GM23248 (cell line): ENCODE results near the gene KIAA1958. TPM values are rescaled to one million over a fixed set of nuclear protein-coding genes. Genes with fewer than 3 reads are reported as not detected.
A peak's percentile ranks its signal among the peaks of the same experiment; 100 is the strongest.

Experiments
- DNase-seq: peaks from one replicate; pipeline ENCODE4 v3.0.0-alpha.2; 2015
- H2AFZ ChIP-seq: fragments of 200-600 bp; sonication (generic); 2 replicates; pipeline ENCODE4 v1.6.1; 2016; ENCODE audit warnings: antibody characterized with exemption
- H3F3A ChIP-seq: fragments of 200-600 bp; sonication (generic); 2 replicates; pipeline ENCODE4 v1.6.1; 2016; ENCODE audit warnings: mild to moderate bottlenecking, antibody characterized with exemption, mixed run types; ENCODE audit not compliant: insufficient read depth
- H3K27ac ChIP-seq: fragments of 200-600 bp; sonication (generic); 2 replicates; pipeline ENCODE4 v1.5.1; 2016; ENCODE audit warnings: mild to moderate bottlenecking
- H3K27me3 ChIP-seq: fragments of 200-600 bp; sonication (generic); replicated peaks from 2 replicates; pipeline ENCODE4 v1.6.1; 2016; ENCODE audit warnings: mild to moderate bottlenecking; ENCODE audit not compliant: insufficient read depth
- H3K36me3 ChIP-seq: fragments of 200-600 bp; sonication (generic); 2 replicates; pipeline ENCODE4 v1.6.1; 2016; ENCODE audit warnings: low read depth, mild to moderate bottlenecking
- H3K4me1 ChIP-seq: fragments of 200-600 bp; sonication (generic); 2 replicates; pipeline ENCODE4 v1.6.1; 2016; ENCODE audit warnings: mild to moderate bottlenecking; ENCODE audit not compliant: insufficient read depth
- H3K4me2 ChIP-seq: fragments of 200-600 bp; sonication (generic); one replicate; pipeline ENCODE4 v1.6.1; 2016; ENCODE audit warnings: mild to moderate bottlenecking; ENCODE audit not compliant: unreplicated experiment
- H3K4me3 ChIP-seq: fragments of 200-600 bp; sonication (generic); 2 replicates; pipeline ENCODE4 v1.5.1; 2016; ENCODE audit warnings: mild to moderate bottlenecking
- H3K79me2 ChIP-seq: fragments of 200-600 bp; sonication (generic); 2 replicates; pipeline ENCODE4 v1.6.1; 2016; ENCODE audit warnings: mild to moderate bottlenecking; ENCODE audit not compliant: insufficient read depth
- H3K9ac ChIP-seq: fragments of 200-600 bp; sonication (generic); 2 replicates; pipeline ENCODE4 v1.6.1; 2016; ENCODE audit warnings: mild to moderate bottlenecking
- H3K9me2 ChIP-seq: fragments of 200-600 bp; sonication (generic); 2 replicates; pipeline ENCODE4 v1.6.1; 2016; ENCODE audit warnings: mixed run types, mild to moderate bottlenecking, moderate library complexity; ENCODE audit not compliant: insufficient read depth
- H3K9me3 ChIP-seq: fragments of 200-600 bp; sonication (generic); one replicate; pipeline ENCODE4 v1.6.1; 2017; ENCODE audit warnings: low read depth
- H4K20me1 ChIP-seq: fragments of 200-600 bp; sonication (generic); 2 replicates; pipeline ENCODE4 v1.6.0; 2016; ENCODE audit not compliant: insufficient read depth
- EZH2 ChIP-seq: fragments of 200-600 bp; sonication (generic); IDR thresholded peaks from 2 replicates; pipeline ENCODE4 v1.6.1; 2018; ENCODE audit warnings: antibody characterized with exemption, mild to moderate bottlenecking; ENCODE audit not compliant: insufficient read depth, poor library complexity, severe bottlenecking
- EZH2phosphoT487 ChIP-seq: fragments of 200-600 bp; sonication (generic); IDR thresholded peaks from 2 replicates; pipeline ENCODE4 v1.6.1; 2018; ENCODE audit warnings: antibody characterized with exemption, moderate library complexity, mild to moderate bottlenecking, low read depth; ENCODE audit not compliant: insufficient read depth
- WGBS, 2 experiments: methylation state at CpG; one replicate each; pipeline ENCODE4 v1.1.6; 2015 to 2017; ENCODE audit warnings: low lambda C conversion rate in 2 of 2, low coverage in 1 of 2; ENCODE audit errors: missing lambda C conversion rate in 2 of 2; 5-methylcytosine and 5-hydroxymethylcytosine counted together
- in situ Hi-C: fragments of 300-500 bp; cut with MboI; formaldehyde crosslinking; loops from 2 replicates; pipeline ENCODE4 v1.15.0; 2020
- polyA plus RNA-seq: library from polyadenylated mRNA; unstranded; fragments of >200 nt; fragmentation: Nextera tagmentation; extraction: Ambion mirVana; gene quantifications from 2 replicates; pipeline ENCODE4 v1.2.1, GENCODE V29; 2016
- total RNA-seq: library from RNA; depleted of rRNA; stranded (reverse); fragments of >200 nt; shearing (Covaris generic); gene quantifications from 2 replicates; pipeline ENCODE4 v1.2.3, GENCODE V29; 2014

KIAA1958 gene
- total and polyA plus RNA-seq, 2 experiments from 2014 or later, result 7.7 to 7.8 TPM

DNA sequence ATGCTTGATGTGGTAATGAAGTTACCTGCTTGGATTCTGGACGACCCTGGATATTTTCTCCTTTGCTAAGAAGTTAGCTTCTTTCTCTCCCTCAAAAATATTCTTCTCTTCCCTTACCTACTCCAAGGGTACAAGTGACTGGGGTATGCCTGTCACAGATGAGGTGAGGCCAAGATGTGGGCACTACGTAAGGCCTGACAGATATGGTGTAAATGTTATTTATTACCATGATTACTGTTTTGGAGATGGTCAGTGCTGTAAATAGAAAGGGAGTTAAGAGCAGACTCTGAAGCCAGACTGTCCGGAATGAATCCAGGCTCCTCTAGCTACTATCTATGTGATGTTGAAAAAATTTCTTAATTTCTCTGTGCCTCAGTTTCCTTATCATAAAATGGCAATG, 1.1 kb upstream of the KIAA1958 start:
- peak overlapping the region; percentile 92; the same call in 1 of the 2 replicates for H2AFZ ChIP-seq
- H3K9me3 ChIP-seq, result no peaks in the 10 kb centered on the region
- DNase-seq, result no peak
- H3K27ac ChIP-seq, result no peak overlapping the region
- H3K4me3 ChIP-seq, result no peak overlapping the region; the same call in 1 of the 2 replicates
- 75 to 81% methylated on average over 3 of the region's 3 CpGs for WGBS, 2 experiments
- no peaks in the 10 kb centered on the region for H3K27me3 ChIP-seq
- no peaks in the 10 kb centered on the region for H3K9me2 ChIP-seq
- H3K36me3 ChIP-seq, result no peaks in the 10 kb centered on the region; the same call in 1 of the 2 replicates
- peaks cover 28% of the 10 kb centered on the region for H3F3A ChIP-seq
- no peak overlapping the region for H3K9ac ChIP-seq
- peaks cover 33% of the 10 kb centered on the region for H3K79me2 ChIP-seq
- in situ Hi-C loops, result no loop called here
- H3K4me2 ChIP-seq, result peak overlapping the region; percentile 70
- TF ChIP-seq EZH2phosphoT487 (no peak), EZH2 (no peak)
- H4K20me1 ChIP-seq, result no peaks in the 10 kb centered on the region
- H3K4me1 ChIP-seq, result peaks cover 32% of the 10 kb centered on the region

DNA sequence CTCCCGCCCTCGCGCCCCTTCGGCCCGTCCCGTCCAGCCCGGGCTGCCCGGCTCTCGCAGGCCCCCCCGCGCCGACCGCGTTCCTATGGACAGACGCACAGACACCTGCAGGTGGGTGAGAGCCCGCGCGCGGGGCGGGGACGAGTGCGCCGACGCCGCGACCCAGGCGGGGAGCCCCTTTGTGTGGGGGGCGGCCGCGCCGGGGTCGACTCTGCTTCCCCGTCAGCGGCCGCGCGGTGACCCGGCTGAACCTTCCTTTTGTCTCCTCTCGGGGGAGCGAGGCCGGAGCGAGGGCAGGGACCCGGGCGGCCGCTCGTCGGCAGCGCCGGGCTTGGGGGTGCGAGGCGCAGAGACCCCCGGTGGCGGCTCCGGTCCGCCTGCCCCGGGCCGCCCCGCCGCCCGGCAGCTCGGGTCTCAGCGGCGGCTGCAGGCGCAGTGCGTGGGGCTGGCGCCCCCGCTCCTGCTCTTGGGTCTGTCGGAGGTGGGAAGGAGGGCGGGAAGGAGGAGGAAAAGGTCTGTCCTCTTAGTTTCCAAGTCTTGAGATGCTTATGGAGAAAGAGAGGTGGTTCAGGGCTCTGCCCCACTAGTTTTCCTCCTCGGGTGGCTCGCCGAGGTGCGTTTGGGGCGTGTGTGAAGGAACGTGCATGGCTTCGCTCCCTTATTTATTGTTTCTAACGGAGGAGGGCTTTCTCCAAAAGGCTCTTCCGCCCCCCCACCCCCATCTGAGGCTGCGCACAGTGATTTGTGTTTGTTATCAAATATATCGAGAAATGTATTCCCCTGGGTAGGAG, 576 bp downstream of the KIAA1958 start:
- TF ChIP-seq EZH2 (no peak), EZH2phosphoT487 (no peak)
- H2AFZ ChIP-seq, result peak overlapping the region; percentile 88
- H3K79me2 ChIP-seq, result peaks cover 49% of the 10 kb centered on the region
- H3K27me3 ChIP-seq, result no peaks in the 10 kb centered on the region
- peak overlapping the region; percentile 94 for H3K4me3 ChIP-seq
- H3F3A ChIP-seq, result peaks cover 37% of the 10 kb centered on the region
- H3K9me2 ChIP-seq, result no peaks in the 10 kb centered on the region
- peaks cover 46% of the 10 kb centered on the region for H3K4me1 ChIP-seq
- peak overlapping the region; percentile 24 for H3K27ac ChIP-seq
- 1 to 2% methylated on average over 47 to 79 of the region's 80 CpGs for WGBS, 2 experiments
- peak overlapping the region; percentile 97 for H3K4me2 ChIP-seq
- DNase-seq, result peak; percentile 76
- in situ Hi-C loops, result no loop called here
- H4K20me1 ChIP-seq, result no peaks in the 10 kb centered on the region
- H3K36me3 ChIP-seq, result no peaks in the 10 kb centered on the region; the same call in 1 of the 2 replicates
- H3K9ac ChIP-seq, result peak overlapping the region; percentile 72
- no peaks in the 10 kb centered on the region for H3K9me3 ChIP-seq

DNA sequence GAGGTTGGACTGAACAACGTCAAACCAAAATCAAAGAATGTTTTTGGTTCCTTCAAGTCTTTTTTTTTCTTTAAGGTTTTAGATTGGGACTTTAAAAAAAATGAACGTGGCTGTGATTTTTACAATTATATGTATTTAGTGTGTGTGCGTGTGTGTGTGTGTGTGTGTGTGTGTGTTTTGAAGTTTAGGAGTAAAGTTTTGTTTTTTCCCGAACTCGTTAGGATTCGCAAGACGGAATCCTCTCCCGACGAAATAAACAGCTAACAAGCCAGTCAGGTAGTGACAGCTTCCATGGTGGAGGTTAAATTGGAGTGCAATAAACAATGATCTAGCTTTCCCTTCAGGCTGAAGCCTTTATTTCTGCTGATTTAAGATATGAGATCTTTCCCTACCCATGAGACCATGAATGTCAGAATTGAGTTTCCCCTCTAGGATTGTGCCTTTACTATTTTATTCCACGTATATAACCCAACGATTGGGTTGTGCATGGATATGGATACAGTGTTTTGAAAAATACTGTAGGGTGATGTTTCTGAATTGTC, 1.2 kb downstream of the KIAA1958 start:
- DNase-seq, result peak; percentile 24
- Histone ChIP-seq H3K9me2 (no peaks in the 10 kb centered on the region), H3K27me3 (no peaks in the 10 kb centered on the region), H3K9ac (peak overlapping the region; percentile 72), H4K20me1 (no peaks in the 10 kb centered on the region), H3K9me3 (no peaks in the 10 kb centered on the region), H3K4me2 (peak overlapping the region; percentile 97), H3F3A (peaks cover 37% of the 10 kb centered on the region), H3K4me1 (peaks cover 51% of the 10 kb centered on the region), H3K79me2 (peaks cover 56% of the 10 kb centered on the region), H3K27ac (peak overlapping the region; percentile 24; the same call in 1 of the 2 replicates), H2AFZ (peak overlapping the region; percentile 88), H3K4me3 (peak overlapping the region; percentile 94), H3K36me3 (peaks cover under 1% of the 10 kb centered on the region; the same call in 1 of the 2 replicates)
- no peak for TF ChIP-seq EZH2phosphoT487
- no peak for TF ChIP-seq EZH2
- in situ Hi-C loops, result no loop called here
- WGBS, 2 experiments, result 30 to 34% methylated on average over 11 of the region's 11 CpGs

DNA sequence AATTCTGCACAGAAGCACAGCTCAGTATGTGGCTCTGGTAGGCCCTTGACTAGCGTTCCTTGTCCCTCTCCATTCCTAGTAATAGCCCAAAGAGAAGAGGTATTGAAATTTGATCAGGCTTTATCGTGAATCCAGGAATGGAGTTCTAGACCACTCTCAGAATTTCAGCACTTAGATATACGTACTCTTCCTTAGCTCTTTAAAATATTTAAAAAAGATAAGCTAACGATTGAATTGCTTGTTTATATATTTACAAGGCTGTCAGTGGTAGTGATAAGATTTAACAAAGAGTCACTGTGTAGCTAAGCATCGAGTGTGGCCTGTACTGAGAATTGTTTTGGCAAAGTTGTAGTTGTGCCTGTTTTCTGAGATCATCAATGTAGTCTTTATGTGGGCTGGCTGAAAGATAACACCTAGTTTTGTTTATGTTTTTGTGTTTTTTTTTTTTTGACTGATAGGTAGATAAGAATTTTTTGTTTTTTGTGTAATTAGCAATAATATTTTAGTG, 2.5 kb downstream of the KIAA1958 start:
- Histone ChIP-seq H3K9ac (peak overlapping the region; percentile 72; the same call in 1 of the 2 replicates), H3K4me3 (peak overlapping the region; percentile 94), H3K27ac (no peak overlapping the region), H3K36me3 (peaks cover 9% of the 10 kb centered on the region; the same call in 1 of the 2 replicates), H3F3A (peaks cover 48% of the 10 kb centered on the region), H3K27me3 (no peaks in the 10 kb centered on the region), H3K4me1 (peaks cover 60% of the 10 kb centered on the region), H3K4me2 (peak overlapping the region; percentile 97), H3K9me3 (no peaks in the 10 kb centered on the region), H3K9me2 (no peaks in the 10 kb centered on the region), H4K20me1 (no peaks in the 10 kb centered on the region), H3K79me2 (peaks cover 67% of the 10 kb centered on the region), H2AFZ (no peak overlapping the region)
- DNase-seq, result no peak
- in situ Hi-C loops, result no loop called here
- TF ChIP-seq EZH2, result no peak
- no peak for TF ChIP-seq EZH2phosphoT487
- 95 to 96% methylated on average over 5 of the region's 5 CpGs for WGBS, 2 experiments
